GM19023 (cell line): ENCODE data around the gene MRS2.
"Not testable (repeated sequence)": the region's sequence is repeated elsewhere in the genome, so short reads cannot be mapped to it uniquely, and the experiment has no call there.

Experiments
- ATAC-seq: cut with Tn5 transposase; IDR thresholded peaks from one replicate; pipeline ENCODE4 v1.9.1; 2021; ENCODE audit warnings: mild to moderate bottlenecking, moderate library complexity; ENCODE audit not compliant: unreplicated experiment

The MRS2 gene

GRCh38 chr6:24387818-24388217, 14.9 kb upstream of the MRS2 start:
- ATAC-seq, result no peak

GRCh38 chr6:24391208-24391607, 11.5 kb upstream of the MRS2 start:
- no peak for ATAC-seq

GRCh38 chr6:24391756-24392405, 10.9 kb upstream of the MRS2 start:
- ATAC-seq, result peak; percentile 83

GRCh38 chr6:24394061-24394779, 8.5 kb upstream of the MRS2 start:
- no peak for ATAC-seq

- no peak for ATAC-seq
Observed at GRCh38 chr6:24394780-24395437, 7.8 kb upstream of the MRS2 start.

GRCh38 chr6:24396824-24397223, 5.9 kb upstream of the MRS2 start:
- ATAC-seq, result no peak

GRCh38 chr6:24397631-24398030, 5.1 kb upstream of the MRS2 start:
- ATAC-seq, result no peak

- ATAC-seq, result not testable (repeated sequence)
Observed at GRCh38 chr6:24400045-24401039, 2.4 kb upstream of the MRS2 start.

GRCh38 chr6:24401458-24401857, 1.3 kb upstream of the MRS2 start:
- no peak for ATAC-seq

GRCh38 chr6:24403501-24403824, 727 bp downstream of the MRS2 start:
- ATAC-seq, result no peak

GRCh38 chr6:24405262-24405661, 2.5 kb downstream of the MRS2 start:
- ATAC-seq, result no peak

GRCh38 chr6:24408719-24409410, 6.1 kb downstream of the MRS2 start:
- peak; percentile 82 for ATAC-seq

GRCh38 chr6:24410622-24411021, 7.9 kb downstream of the MRS2 start:
- no peak for ATAC-seq

GRCh38 chr6:24412294-24412693, 9.6 kb downstream of the MRS2 start:
- no peak for ATAC-seq

GRCh38 chr6:24414531-24414930, 11.8 kb downstream of the MRS2 start:
- ATAC-seq, result not testable (repeated sequence)

- peak; percentile 90 for ATAC-seq
Observed at GRCh38 chr6:24415753-24416152, 13.0 kb downstream of the MRS2 start.

GRCh38 chr6:24419526-24419925, 16.8 kb downstream of the MRS2 start:
- ATAC-seq, result no peak

GRCh38 chr6:24425091-24425490, 22.4 kb downstream of the MRS2 start:
- no peak for ATAC-seq

GRCh38 chr6:24426729-24427446, 24.2 kb downstream of the MRS2 start:
- no peak for ATAC-seq

- no peak for ATAC-seq
Observed at GRCh38 chr6:24428615-24429014, 25.9 kb downstream of the MRS2 start.
